Measurements from ENCODE around the gene FAM120A. TPM values are rescaled to one million over a fixed set of nuclear protein-coding genes. Genes with fewer than 3 reads are reported as not detected.

The FAM120A gene
- total and polyA plus RNA-seq, 7 experiments from 2014 or later = 9.0 to 136 (median 80.2) TPM

- peaks cover 0 to 6% (median 0%) of the 10 kb centered on the region in 7 donors for H3K4me1 Mint-ChIP-seq
- H3K27me3 Mint-ChIP-seq = no peaks in the 10 kb centered on the region
- peaks cover 0 to 18% (median 2%) of the 10 kb centered on the region in 5 donors for H3K36me3 Mint-ChIP-seq
- Histone ChIP-seq H3K27me3 (ENCODE audit: control insufficient read depth in 2 of 2, insufficient read depth in 2 of 2, low read length in 2 of 2) (no peaks in the 10 kb centered on the region), H3K27ac (ENCODE audit: low read depth, low read length) (no peak overlapping the region), H3K9me3 (ENCODE audit: control insufficient read depth in 2 of 3, low read length in 3 of 3) (no peaks in the 10 kb centered on the region), H3K4me1 (ENCODE audit: control insufficient read depth in 2 of 2, insufficient read depth in 2 of 2, low read length in 2 of 2) (no peaks in the 10 kb centered on the region), H3K36me3 (ENCODE audit: control insufficient read depth in 2 of 3, insufficient read depth in 3 of 3, low read length in 3 of 3) (peaks cover 0 to 10% (median 0%) of the 10 kb centered on the region in 3 experiments), H3K4me3 (ENCODE audit: low read length) (no peak overlapping the region)
- ATAC-seq (no peak), DNase-seq (no peak)
- H3K27ac Mint-ChIP-seq = no peak overlapping the region
- intact Hi-C loops (cut with micrococcal nuclease) = no loop called here
- ChIA-PET CTCF (no interaction called here), POLR2A (interaction anchor here (1.3 kb wide), 1 partner anchor 13 kb away, joined by 4 read pairs; no protein-coding TSS in a partner anchor)
- H3K4me3 Mint-ChIP-seq = no peak overlapping the region
- H3K9me3 Mint-ChIP-seq = peaks cover 0 to 5% (median 0%) of the 10 kb centered on the region in 11 donors
Measured at GRCh38 chr9:93440896-93441580, 10.4 kb upstream of the FAM120A start.

GRCh38 chr9:93446073-93446472, 5.4 kb upstream of the FAM120A start:
- H3K9me3 Mint-ChIP-seq = peaks cover 0 to 5% (median 0%) of the 10 kb centered on the region in 11 donors
- Histone ChIP-seq H3K36me3 (ENCODE audit: control insufficient read depth in 2 of 3, insufficient read depth in 3 of 3, low read length in 3 of 3) (peaks cover 8 to 32% (median 11%) of the 10 kb centered on the region in 3 experiments), H3K9me3 (ENCODE audit: control insufficient read depth in 2 of 3, low read length in 3 of 3) (no peaks in the 10 kb centered on the region), H3K4me3 (ENCODE audit: low read length) (no peak overlapping the region), H3K4me1 (ENCODE audit: control insufficient read depth in 2 of 2, insufficient read depth in 2 of 2, low read length in 2 of 2) (peaks cover 16% of the 10 kb centered on the region in 2 donors), H3K27ac (ENCODE audit: low read depth, low read length) (no peak overlapping the region), H3K27me3 (ENCODE audit: control insufficient read depth in 2 of 2, insufficient read depth in 2 of 2, low read length in 2 of 2) (no peaks in the 10 kb centered on the region)
- H3K27me3 Mint-ChIP-seq = no peaks in the 10 kb centered on the region
- no peak overlapping the region for H3K4me3 Mint-ChIP-seq
- peaks cover 9 to 28% (median 20%) of the 10 kb centered on the region in 7 donors for H3K4me1 Mint-ChIP-seq
- peak overlapping the region in 4 of 9 donors; percentile 7 to 77 (median 36) for H3K27ac Mint-ChIP-seq
- intact Hi-C loops (cut with micrococcal nuclease) = no loop called here
- ChIA-PET CTCF (no interaction called here), POLR2A (no interaction called here)
- H3K36me3 Mint-ChIP-seq = peaks cover 3 to 31% (median 16%) of the 10 kb centered on the region in 5 donors
- ATAC-seq (no peak), DNase-seq (no peak)

DNA sequence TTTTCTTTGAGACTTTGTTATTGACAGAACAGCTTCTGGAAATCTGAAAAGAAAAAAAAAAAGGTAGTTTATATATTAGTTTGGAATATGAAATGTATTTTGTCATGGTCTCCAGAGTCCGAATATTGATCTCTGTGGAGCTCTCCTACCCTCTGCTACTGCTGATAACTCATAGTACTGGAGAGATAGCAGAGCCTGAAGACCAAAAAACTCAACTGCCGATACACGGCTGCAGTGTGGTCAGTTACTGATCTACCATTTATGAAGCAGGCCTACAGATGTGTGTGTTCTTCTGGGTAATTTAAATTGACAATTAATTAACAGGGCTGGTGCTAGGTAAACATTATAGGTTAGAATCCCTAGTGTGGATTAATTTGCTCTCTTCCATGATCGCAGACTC, 3.8 kb upstream of the FAM120A start:
- ATAC-seq (no peak), DNase-seq (no peak)
- ChIA-PET CTCF (interaction anchor here (0.7 kb wide), 1 partner anchor 119 kb away, joined by 3 read pairs; no protein-coding TSS in a partner anchor), POLR2A (no interaction called here)
- no peaks in the 10 kb centered on the region for H3K27me3 ChIP-seq (ENCODE audit: control insufficient read depth in 2 of 2, insufficient read depth in 2 of 2, low read length in 2 of 2)
- H3K27ac ChIP-seq (ENCODE audit: low read depth, low read length) = peak overlapping the region; percentile 41
- peak overlapping the region in 6 of 9 donors; percentile 15 to 77 (median 36) for H3K27ac Mint-ChIP-seq
- peaks cover 3 to 31% (median 16%) of the 10 kb centered on the region in 5 donors for H3K36me3 Mint-ChIP-seq
- H3K9me3 ChIP-seq (ENCODE audit: control insufficient read depth in 2 of 3, low read length in 3 of 3) = no peaks in the 10 kb centered on the region
- H3K4me1 Mint-ChIP-seq = peaks cover 9 to 28% (median 20%) of the 10 kb centered on the region in 7 donors
- no peak overlapping the region for H3K4me3 ChIP-seq (ENCODE audit: low read length)
- intact Hi-C loops (cut with micrococcal nuclease) = no loop called here
- no peak overlapping the region for H3K4me3 Mint-ChIP-seq
- no peaks in the 10 kb centered on the region for H3K27me3 Mint-ChIP-seq
- H3K36me3 ChIP-seq (ENCODE audit: control insufficient read depth in 2 of 3, insufficient read depth in 3 of 3, low read length in 3 of 3) = peaks cover 8 to 34% (median 11%) of the 10 kb centered on the region in 3 experiments
- H3K9me3 Mint-ChIP-seq = peaks cover 0 to 3% (median 0%) of the 10 kb centered on the region in 11 donors
- H3K4me1 ChIP-seq (ENCODE audit: control insufficient read depth in 2 of 2, insufficient read depth in 2 of 2, low read length in 2 of 2) = peaks cover 16% of the 10 kb centered on the region in 2 donors

- no peaks in the 10 kb centered on the region for H3K9me3 ChIP-seq (ENCODE audit: control insufficient read depth in 2 of 3, low read length in 3 of 3)
- Mint-ChIP-seq H3K36me3 (peaks cover 3 to 25% (median 9%) of the 10 kb centered on the region in 5 donors), H3K4me3 (peak overlapping the region; percentile 89 to 100 (median 95)), H3K4me1 (peaks cover 31 to 64% (median 55%) of the 10 kb centered on the region in 7 donors), H3K27ac (peak overlapping the region; percentile 83 to 98 (median 94)), H3K27me3 (no peaks in the 10 kb centered on the region), H3K9me3 (no peaks in the 10 kb centered on the region)
- ATAC-seq = peak; percentile 1
- peak; percentile 24 to 60 (median 46) for DNase-seq
- peaks cover 5 to 16% (median 7%) of the 10 kb centered on the region in 3 experiments for H3K36me3 ChIP-seq (ENCODE audit: control insufficient read depth in 2 of 3, insufficient read depth in 3 of 3, low read length in 3 of 3)
- H3K4me3 ChIP-seq (ENCODE audit: low read length) = peak overlapping the region; percentile 72
- intact Hi-C loops (cut with micrococcal nuclease) = loop anchor here (1.0 to 10.0 kb wide), 14 partner anchors 49 to 1160 kb away; partner anchors contain the start of genes NINJ1 (in 2 of the 2), CARD19 (in 1 of the 2), CENPP (in 1 of the 2) and IARS1 (in 1 of the 2)
- CTCF ChIA-PET = interaction anchor here (0.6 kb wide), 1 partner anchor 114 kb away, joined by 3 read pairs; no protein-coding TSS in a partner anchor
- POLR2A ChIA-PET = interaction anchor here (1.0 to 2.1 kb wide), 3 partner anchors 114 to 498 kb away, joined by 3 to 11 read pairs (median 4); no protein-coding TSS in a partner anchor
- H3K27ac ChIP-seq (ENCODE audit: low read depth, low read length) = peak overlapping the region; percentile 87
- H3K27me3 ChIP-seq (ENCODE audit: control insufficient read depth in 2 of 2, insufficient read depth in 2 of 2, low read length in 2 of 2) = no peaks in the 10 kb centered on the region
- peaks cover 31 to 43% of the 10 kb centered on the region in 2 donors for H3K4me1 ChIP-seq (ENCODE audit: control insufficient read depth in 2 of 2, insufficient read depth in 2 of 2, low read length in 2 of 2)
Measured at GRCh38 chr9:93451849-93452709, 594 bp downstream of the FAM120A start.

- Mint-ChIP-seq H3K4me1 (peaks cover 36 to 69% (median 54%) of the 10 kb centered on the region in 7 donors), H3K36me3 (peaks cover 3 to 23% (median 4%) of the 10 kb centered on the region in 5 donors), H3K4me3 (peak overlapping the region; percentile 89 to 100 (median 95)), H3K9me3 (no peaks in the 10 kb centered on the region), H3K27ac (peak overlapping the region; percentile 83 to 96 (median 94)), H3K27me3 (no peaks in the 10 kb centered on the region)
- peak overlapping the region; percentile 72 for H3K4me3 ChIP-seq (ENCODE audit: low read length)
- POLR2A ChIA-PET = interaction anchor here (1.2 to 2.1 kb wide), 3 partner anchors 489 to 1337 kb away, joined by 4 to 11 read pairs (median 4); partner anchors contain the start of gene SPTLC1
- ATAC-seq (peak; percentile 1), DNase-seq (peak in 2 of 9 donors; percentile 11 to 28)
- CTCF ChIA-PET = interaction anchor here (2.0 kb wide), 1 partner anchor 114 kb away, joined by 12 read pairs; no protein-coding TSS in a partner anchor
- H3K9me3 ChIP-seq (ENCODE audit: control insufficient read depth in 2 of 3, low read length in 3 of 3) = no peaks in the 10 kb centered on the region
- intact Hi-C loops (cut with micrococcal nuclease) = loop anchor here (1.0 to 10.0 kb wide), 18 partner anchors 11 to 1337 kb away; partner anchors contain the start of genes NINJ1 (in 2 of the 2), CARD19 (in 1 of the 2), CENPP (in 1 of the 2) and IARS1 (in 1 of the 2)
- no peaks in the 10 kb centered on the region for H3K27me3 ChIP-seq (ENCODE audit: control insufficient read depth in 2 of 2, insufficient read depth in 2 of 2, low read length in 2 of 2)
- H3K27ac ChIP-seq (ENCODE audit: low read depth, low read length) = peak overlapping the region; percentile 87
- peaks cover 31 to 47% of the 10 kb centered on the region in 2 donors for H3K4me1 ChIP-seq (ENCODE audit: control insufficient read depth in 2 of 2, insufficient read depth in 2 of 2, low read length in 2 of 2)
- peaks cover 1 to 10% (median 4%) of the 10 kb centered on the region in 3 experiments for H3K36me3 ChIP-seq (ENCODE audit: control insufficient read depth in 2 of 3, insufficient read depth in 3 of 3, low read length in 3 of 3)
Measured at GRCh38 chr9:93452710-93453046, 1.2 kb downstream of the FAM120A start.
